Stimulated activated CD8-positive, alpha-beta memory T cell treated with anti-CD3 and anti-CD28 coated beads, Interleukin-15, amount 100 ng/mL, for 4 hours (primary cell): ENCODE results near the gene DOCK1.

ENCODE experiments used
- DNase-seq, 2 donors: peaks; one replicate each; pipeline ENCODE4 v3.0.0-alpha.2; 2020; ENCODE audit warnings: low read depth in 2 of 2

The DOCK1 gene

GRCh38 chr10:127418536-127419168 lies 513.4 kb downstream of the DOCK1 start:
- no peak for DNase-seq

GRCh38 chr10:127420138-127420684 lies 515.0 kb downstream of the DOCK1 start:
- DNase-seq = no peak

- no peak for DNase-seq
Observed at GRCh38 chr10:127423218-127423915, 518.1 kb downstream of the DOCK1 start.

- no peak for DNase-seq
Observed at GRCh38 chr10:127424594-127425264, 519.5 kb downstream of the DOCK1 start.

- no peak for DNase-seq
Observed at GRCh38 chr10:127426746-127427145, 521.5 kb downstream of the DOCK1 start.

GRCh38 chr10:127427926-127428325 lies 522.7 kb downstream of the DOCK1 start:
- DNase-seq = no peak

GRCh38 chr10:127428385-127428980 lies 523.3 kb downstream of the DOCK1 start:
- DNase-seq = no peak

GRCh38 chr10:127429601-127430312 lies 524.5 kb downstream of the DOCK1 start:
- no peak for DNase-seq

GRCh38 chr10:127431525-127431924 lies 526.3 kb downstream of the DOCK1 start:
- no peak for DNase-seq

GRCh38 chr10:127434006-127434405 lies 528.8 kb downstream of the DOCK1 start:
- no peak for DNase-seq

- DNase-seq = no peak
Observed at GRCh38 chr10:127435246-127435645, 530.0 kb downstream of the DOCK1 start.

- no peak for DNase-seq
Observed at GRCh38 chr10:127440371-127440770, 535.1 kb downstream of the DOCK1 start.

GRCh38 chr10:127441350-127442219 lies 536.4 kb downstream of the DOCK1 start:
- no peak for DNase-seq

GRCh38 chr10:127442220-127442525 lies 536.9 kb downstream of the DOCK1 start:
- DNase-seq = no peak

GRCh38 chr10:127444155-127444554 lies 538.9 kb downstream of the DOCK1 start:
- DNase-seq = no peak

- no peak for DNase-seq
Observed at GRCh38 chr10:127447197-127447596, 542.0 kb downstream of the DOCK1 start.

GRCh38 chr10:127449490-127449889 lies 544.3 kb downstream of the DOCK1 start:
- no peak for DNase-seq

- DNase-seq = no peak
Observed at GRCh38 chr10:127450644-127451043, 545.4 kb downstream of the DOCK1 start.

- DNase-seq = no peak
Observed at GRCh38 chr10:127451628-127452027, 546.4 kb downstream of the DOCK1 start.

- no peak for DNase-seq
Observed at GRCh38 chr10:127452568-127452967, 547.3 kb downstream of the DOCK1 start.

- no peak for DNase-seq
Observed at GRCh38 chr10:127453706-127454105, 548.5 kb downstream of the DOCK1 start.
